Parathyroid adenoma (tissue), 2 donors: ENCODE measurements around the gene DNAH8.

Experiments used
- H2AFZ ChIP-seq: fragments of 300-600 bp; sonication (generic); one replicate; pipeline ENCODE4 v1.7.0; 2017; ENCODE audit warnings: antibody characterized with exemption, mild to moderate bottlenecking
- H3K27ac ChIP-seq: fragments of 300-600 bp; sonication (generic); one replicate; pipeline ENCODE4 v1.7.0; 2017
- H3K27me3 ChIP-seq: fragments of 300-600 bp; sonication (generic); one replicate; pipeline ENCODE4 v1.7.0; 2017; ENCODE audit warnings: low read length; ENCODE audit not compliant: control insufficient read depth, insufficient read depth
- H3K36me3 ChIP-seq: fragments of 300-600 bp; sonication (generic); one replicate; pipeline ENCODE4 v1.7.0; 2017; ENCODE audit warnings: low read length; ENCODE audit not compliant: control insufficient read depth, insufficient read depth
- H3K4me1 ChIP-seq: fragments of 300-600 bp; sonication (generic); one replicate; pipeline ENCODE4 v1.7.0; 2017; ENCODE audit warnings: control low read depth
- H3K4me2 ChIP-seq: fragments of 300-600 bp; sonication (generic); one replicate; pipeline ENCODE4 v1.7.0; 2017; ENCODE audit warnings: low read length
- H3K4me3 ChIP-seq: fragments of 300-600 bp; sonication (generic); one replicate; pipeline ENCODE4 v1.7.0; 2017; ENCODE audit warnings: low read depth, low read length
- H3K79me2 ChIP-seq: fragments of 300-600 bp; sonication (generic); one replicate; pipeline ENCODE4 v1.7.0; 2017; ENCODE audit warnings: control low read depth
- H3K9ac ChIP-seq: fragments of 300-600 bp; sonication (generic); one replicate; pipeline ENCODE4 v1.7.0; 2017; ENCODE audit warnings: mild to moderate bottlenecking
- H3K9me3 ChIP-seq: fragments of 300-600 bp; sonication (generic); one replicate; pipeline ENCODE4 v1.7.0; 2017; ENCODE audit warnings: low read length; ENCODE audit not compliant: control insufficient read depth
- CTCF ChIP-seq: fragments of 300-600 bp; sonication (generic); IDR thresholded peaks from one replicate; pipeline ENCODE4 v1.7.0; 2017; ENCODE audit warnings: antibody characterized with exemption, mild to moderate bottlenecking
- donor health status: primary hyperparathyroidism.

Gene DNAH8

GRCh38 chr6:39047434-39048327 is 332.6 kb downstream of the DNAH8 start:
- Histone ChIP-seq H3K4me1 (no peaks in the 10 kb centered on the region), H3K27ac (no peak overlapping the region), H2AFZ (peak overlapping the region; percentile 83), H3K4me3 (no peak overlapping the region), H3K4me2 (no peak overlapping the region), H3K27me3 (peaks cover 6% of the 10 kb centered on the region), H3K9me3 (no peaks in the 10 kb centered on the region), H3K36me3 (no peaks in the 10 kb centered on the region), H3K79me2 (no peaks in the 10 kb centered on the region), H3K9ac (no peak overlapping the region)
- TF ChIP-seq CTCF: no peak

GRCh38 chr6:39048481-39049399 is 333.6 kb downstream of the DNAH8 start, which contains the start of gene GLP1R:
GLP1R (plus strand) TSS chr6:39048781; CDS start chr6:39048841, 60 bp downstream.
- Histone ChIP-seq H3K9me3 (no peaks in the 10 kb centered on the region), H3K36me3 (no peaks in the 10 kb centered on the region), H3K79me2 (no peaks in the 10 kb centered on the region), H3K4me2 (peak within 1 kb of the TSS; percentile 78), H3K9ac (no peak within 1 kb of the TSS), H2AFZ (peak within 1 kb of the TSS; percentile 83), H3K4me3 (no peak within 1 kb of the TSS), H3K27ac (no peak within 1 kb of the TSS), H3K4me1 (no peaks in the 10 kb centered on the region), H3K27me3 (peaks cover 6% of the 10 kb centered on the region)
- TF ChIP-seq CTCF: no peak

- no peaks in the 10 kb centered on the region for H3K36me3 ChIP-seq
- no peak overlapping the region for H3K4me3 ChIP-seq
- TF ChIP-seq CTCF: no peak
- no peak overlapping the region for H3K9ac ChIP-seq
- no peak overlapping the region for H3K27ac ChIP-seq
- no peaks in the 10 kb centered on the region for H3K79me2 ChIP-seq
- no peaks in the 10 kb centered on the region for H3K4me1 ChIP-seq
- no peak overlapping the region for H2AFZ ChIP-seq
- H3K27me3 ChIP-seq: peaks cover 6% of the 10 kb centered on the region
- no peak overlapping the region for H3K4me2 ChIP-seq
- H3K9me3 ChIP-seq: no peaks in the 10 kb centered on the region
Measured at GRCh38 chr6:39049575-39050283, 334.6 kb downstream of the DNAH8 start.

GRCh38 chr6:39050453-39051112 is 335.5 kb downstream of the DNAH8 start:
- no peak overlapping the region for H3K9ac ChIP-seq
- no peak overlapping the region for H3K4me3 ChIP-seq
- no peaks in the 10 kb centered on the region for H3K4me1 ChIP-seq
- H3K79me2 ChIP-seq: no peaks in the 10 kb centered on the region
- H3K9me3 ChIP-seq: no peaks in the 10 kb centered on the region
- H3K4me2 ChIP-seq: no peak overlapping the region
- H3K36me3 ChIP-seq: no peaks in the 10 kb centered on the region
- H3K27me3 ChIP-seq: peaks cover 6% of the 10 kb centered on the region
- no peak overlapping the region for H3K27ac ChIP-seq
- no peak overlapping the region for H2AFZ ChIP-seq
- no peak for TF ChIP-seq CTCF
